NAMALWA (cell line): Measurements from ENCODE around the gene CASZ1.

Source experiments
- DNase-seq: peaks from one replicate; pipeline ENCODE4 v3.0.0-alpha.2; 2015; ENCODE audit warnings: low spot score

CASZ1 gene

GRCh38 chr1:10670190-10670589, 126.3 kb downstream of the CASZ1 start:
- no peak for DNase-seq

GRCh38 chr1:10669570-10669969, 126.9 kb downstream of the CASZ1 start:
- DNase-seq, result no peak

GRCh38 chr1:10667861-10668761, 128.3 kb downstream of the CASZ1 start:
- DNase-seq, result peak; percentile 28

GRCh38 chr1:10665930-10666850, 130.3 kb downstream of the CASZ1 start:
- no peak for DNase-seq

GRCh38 chr1:10665226-10665625, 131.2 kb downstream of the CASZ1 start:
- no peak for DNase-seq

GRCh38 chr1:10664251-10664650, 132.2 kb downstream of the CASZ1 start:
- DNase-seq, result no peak

- no peak for DNase-seq
These were observed 132.8 kb downstream of the CASZ1 start for GRCh38 chr1:10663678-10664035.

GRCh38 chr1:10662824-10663677, 133.4 kb downstream of the CASZ1 start:
- DNase-seq, result peak; percentile 31

- DNase-seq, result no peak
These were observed 134.3 kb downstream of the CASZ1 start for GRCh38 chr1:10662090-10662688.

- no peak for DNase-seq
These were observed 135.0 kb downstream of the CASZ1 start for GRCh38 chr1:10661453-10661852.

- DNase-seq, result no peak
These were observed 136.6 kb downstream of the CASZ1 start for GRCh38 chr1:10659646-10660540.

GRCh38 chr1:10659218-10659617, 137.2 kb downstream of the CASZ1 start:
- DNase-seq, result no peak

GRCh38 chr1:10658396-10659066, 137.9 kb downstream of the CASZ1 start:
- DNase-seq, result no peak

GRCh38 chr1:10657088-10657847, 139.2 kb downstream of the CASZ1 start:
- no peak for DNase-seq

GRCh38 chr1:10656431-10656830, 140.0 kb downstream of the CASZ1 start:
- DNase-seq, result no peak

GRCh38 chr1:10655002-10655401, 141.4 kb downstream of the CASZ1 start:
- no peak for DNase-seq

GRCh38 chr1:10653370-10654125, 142.9 kb downstream of the CASZ1 start:
- no peak for DNase-seq

- no peak for DNase-seq
These were observed 143.8 kb downstream of the CASZ1 start for GRCh38 chr1:10652626-10653025.
